ENCODE data around the gene SEMA6D. TPM values are rescaled to one million over a fixed set of nuclear protein-coding genes. Genes with fewer than 3 reads are reported as not detected.
A peak's percentile ranks its signal among the peaks of the same experiment; 100 is the strongest.

SEMA6D gene
- total RNA-seq, 1 experiment from 2014 or later = 15.8 TPM

GRCh38 chr15:47755941-47756340, 38.6 kb downstream of the SEMA6D start:
- Histone ChIP-seq H4K5ac (ENCODE audit: insufficient read length, low read depth, low read length) (no peak overlapping the region), H2BK120ac (ENCODE audit: low read depth, low read length, poor library complexity, severe bottlenecking) (no peak overlapping the region), H3K18ac (ENCODE audit: insufficient read length, low read depth, low read length) (no peak overlapping the region), H4K8ac (replicated peaks; ENCODE audit: insufficient read length, low read depth, low read length) (no peak overlapping the region), H3T11ph (ENCODE audit: low read length) (no peak overlapping the region), H3K14ac (ENCODE audit: insufficient read depth, low read length) (no peak overlapping the region), H3K9me3 (ENCODE audit: control insufficient read depth, low read depth, low read length) (peaks cover 4% of the 10 kb centered on the region), H3K4me2 (ENCODE audit: insufficient read depth, insufficient read length, low read length) (no peak overlapping the region), H3K9ac (ENCODE audit: extremely low read depth, insufficient read length, low read length) (no peak overlapping the region), H3K27ac (ENCODE audit: insufficient read length, low read depth, low read length) (no peak overlapping the region), H2AK5ac (ENCODE audit: insufficient read length, low read length) (no peak overlapping the region), H2BK20ac (ENCODE audit: low read depth, low read length, poor library complexity, severe bottlenecking) (no peak overlapping the region), H4K91ac (ENCODE audit: insufficient read length, low read depth, low read length) (no peak overlapping the region), H2BK12ac (ENCODE audit: insufficient read length, low read depth, low read length) (no peak overlapping the region), H3K27me3 (ENCODE audit: insufficient read depth, low read length) (no peaks in the 10 kb centered on the region), H3K79me2 (ENCODE audit: insufficient read depth, low read length) (no peaks in the 10 kb centered on the region), H3K4me1 (ENCODE audit: insufficient read depth, low read length) (no peaks in the 10 kb centered on the region), H2BK5ac (ENCODE audit: insufficient read length, low read length) (no peak overlapping the region), H3K79me1 (ENCODE audit: insufficient read depth, low read depth, low read length, poor library complexity, severe bottlenecking) (no peaks in the 10 kb centered on the region), H3K4ac (ENCODE audit: low read depth, low read length) (no peak overlapping the region), H3K23ac (ENCODE audit: insufficient read length, low read depth, low read length) (no peak overlapping the region), H2AFZ (ENCODE audit: low read length) (no peak overlapping the region), H3K56ac (ENCODE audit: insufficient read length, low read depth, low read length) (no peak overlapping the region), H2BK15ac (ENCODE audit: low read depth, low read length) (no peak overlapping the region), H4K20me1 (ENCODE audit: control insufficient read depth, insufficient read depth, insufficient read length) (no peaks in the 10 kb centered on the region), H3K23me2 (ENCODE audit: insufficient read length, low read depth, low read length, poor library complexity, severe bottlenecking) (no peaks in the 10 kb centered on the region)
- H3K27me3 Mint-ChIP-seq (ENCODE audit: low read depth) = peaks cover 4% of the 10 kb centered on the region; the same call in 1 of the 2 replicates
- no CpG with 5 or more reads among the region's 2 CpGs for WGBS (ENCODE audit: extremely low coverage, insufficient read length, low lambda C conversion rate)
- 0 out of 7 replicates have a peak overlapping the region, but pooled peaks of 1 of the 3 experiments have one; percentile 32 for H3K27ac Mint-ChIP-seq
- no peak overlapping the region for H3K4me3 Mint-ChIP-seq
- TF ChIP-seq, protein P1, sequence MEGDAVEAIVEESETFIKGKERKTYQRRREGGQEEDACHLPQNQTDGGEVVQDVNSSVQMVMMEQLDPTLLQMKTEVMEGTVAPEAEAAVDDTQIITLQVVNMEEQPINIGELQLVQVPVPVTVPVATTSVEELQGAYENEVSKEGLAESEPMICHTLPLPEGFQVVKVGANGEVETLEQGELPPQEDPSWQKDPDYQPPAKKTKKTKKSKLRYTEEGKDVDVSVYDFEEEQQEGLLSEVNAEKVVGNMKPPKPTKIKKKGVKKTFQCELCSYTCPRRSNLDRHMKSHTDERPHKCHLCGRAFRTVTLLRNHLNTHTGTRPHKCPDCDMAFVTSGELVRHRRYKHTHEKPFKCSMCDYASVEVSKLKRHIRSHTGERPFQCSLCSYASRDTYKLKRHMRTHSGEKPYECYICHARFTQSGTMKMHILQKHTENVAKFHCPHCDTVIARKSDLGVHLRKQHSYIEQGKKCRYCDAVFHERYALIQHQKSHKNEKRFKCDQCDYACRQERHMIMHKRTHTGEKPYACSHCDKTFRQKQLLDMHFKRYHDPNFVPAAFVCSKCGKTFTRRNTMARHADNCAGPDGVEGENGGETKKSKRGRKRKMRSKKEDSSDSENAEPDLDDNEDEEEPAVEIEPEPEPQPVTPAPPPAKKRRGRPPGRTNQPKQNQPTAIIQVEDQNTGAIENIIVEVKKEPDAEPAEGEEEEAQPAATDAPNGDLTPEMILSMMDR (conservative IDR thresholded peaks at IDR 0.05) = no peak
- peaks cover 23 to 50% (median 31%) of the 10 kb centered on the region in 3 experiments for H3K36me3 Mint-ChIP-seq (ENCODE audit: insufficient read depth in 1 of 3, low read depth in 3 of 3)
- no peak for DNase-seq
- peaks cover 27 to 29% of the 10 kb centered on the region in 2 experiments for H3K9me3 Mint-ChIP-seq
- H3K4me1 Mint-ChIP-seq = peaks cover 28 to 31% of the 10 kb centered on the region in 2 experiments

Measured in H9 (cell line).